DMS 273 (cell line): ENCODE measurements around the gene BAK1.
"Not testable (repeated sequence)": the region's sequence is repeated elsewhere in the genome, so short reads cannot be mapped to it uniquely, and the experiment has no call there.

Experiments
- DNase-seq: peaks from one replicate; lab custom pipeline; 2025; ENCODE audit not compliant: unreplicated experiment; lab: John Stamatoyannopoulos, UW

BAK1 gene

GRCh38 chr6:33609019-33609418, 28.9 kb upstream of the BAK1 start:
- no peak for DNase-seq

- peak; percentile 49 for DNase-seq
Measured at GRCh38 chr6:33607784-33608161, 27.7 kb upstream of the BAK1 start.

GRCh38 chr6:33607126-33607783, 27.2 kb upstream of the BAK1 start:
- DNase-seq: no peak

- no peak for DNase-seq
Measured at GRCh38 chr6:33606642-33607041, 26.6 kb upstream of the BAK1 start.

GRCh38 chr6:33604941-33605854, 25.1 kb upstream of the BAK1 start:
- DNase-seq: no peak

- DNase-seq: peak; percentile 28
Measured at GRCh38 chr6:33602180-33602579, 22.1 kb upstream of the BAK1 start.

- DNase-seq: no peak
Measured at GRCh38 chr6:33600761-33601160, 20.7 kb upstream of the BAK1 start.

GRCh38 chr6:33599413-33599938, 19.4 kb upstream of the BAK1 start:
- DNase-seq: peak; percentile 35

GRCh38 chr6:33597551-33598322, 17.7 kb upstream of the BAK1 start:
- DNase-seq: no peak

- not testable (repeated sequence) for DNase-seq
Measured at GRCh38 chr6:33596894-33597293, 16.8 kb upstream of the BAK1 start.

GRCh38 chr6:33595001-33595846, 15.1 kb upstream of the BAK1 start:
- no peak for DNase-seq

GRCh38 chr6:33593414-33593727, 13.3 kb upstream of the BAK1 start:
- DNase-seq: no peak

- no peak for DNase-seq
Measured at GRCh38 chr6:33592595-33593413, 12.7 kb upstream of the BAK1 start.

- DNase-seq: no peak
Measured at GRCh38 chr6:33592280-33592594, 12.2 kb upstream of the BAK1 start.

- DNase-seq: no peak
Measured at GRCh38 chr6:33591424-33592032, 11.5 kb upstream of the BAK1 start.

GRCh38 chr6:33590531-33591198, 10.6 kb upstream of the BAK1 start:
- no peak for DNase-seq

- peak; percentile 69 for DNase-seq
Measured at GRCh38 chr6:33589731-33590530, 9.9 kb upstream of the BAK1 start.

GRCh38 chr6:33589392-33589730, 9.3 kb upstream of the BAK1 start:
- no peak for DNase-seq
